Measurements from ENCODE around the gene ZNF76.
A peak's percentile ranks its signal among the peaks of the same experiment; 100 is the strongest.

The ZNF76 gene

GRCh38 chr6:35216851-35217811, 42.4 kb upstream of the ZNF76 start:
- no peak for TF ChIP-seq CTCF (IDR thresholded peaks at IDR 0.05; ENCODE audit: insufficient read depth, low read depth, low read length, missing control alignments)
- DNase-seq (ENCODE audit: low read depth), result no peak
- H3K4me3 ChIP-seq (ENCODE audit: low read length), result no peak overlapping the region

GRCh38 chr6:35218021-35218420, 41.5 kb upstream of the ZNF76 start:
- H3K4me3 ChIP-seq (ENCODE audit: low read length), result no peak overlapping the region
- TF ChIP-seq CTCF (IDR thresholded peaks at IDR 0.05; ENCODE audit: insufficient read depth, low read depth, low read length, missing control alignments), result no peak
- peak; percentile 46 for DNase-seq (ENCODE audit: low read depth)

DNA sequence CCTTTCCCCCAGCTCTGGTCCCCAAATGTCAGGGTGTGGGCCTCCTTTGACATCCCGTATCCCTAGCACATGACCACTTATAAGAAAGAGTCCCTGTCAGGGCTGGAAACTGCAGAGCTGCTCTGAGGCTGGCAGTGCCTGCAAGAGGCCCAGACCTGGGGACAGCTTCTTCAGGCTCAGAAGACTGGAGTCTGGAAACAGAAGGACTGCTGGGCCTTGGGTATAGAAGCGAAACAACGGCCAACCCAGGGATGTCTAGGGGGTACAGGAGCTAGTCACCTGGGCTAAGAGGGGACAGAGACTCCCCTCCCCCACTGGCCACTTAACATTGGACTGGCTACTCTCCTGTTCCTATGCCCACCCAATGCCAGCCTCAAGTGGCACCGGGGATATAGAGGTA, 41.1 kb upstream of the ZNF76 start:
- no peak for DNase-seq (ENCODE audit: low read depth)
- no peak for TF ChIP-seq CTCF (IDR thresholded peaks at IDR 0.05; ENCODE audit: insufficient read depth, low read depth, low read length, missing control alignments)
- no peak overlapping the region for H3K4me3 ChIP-seq (ENCODE audit: low read length)

DNA sequence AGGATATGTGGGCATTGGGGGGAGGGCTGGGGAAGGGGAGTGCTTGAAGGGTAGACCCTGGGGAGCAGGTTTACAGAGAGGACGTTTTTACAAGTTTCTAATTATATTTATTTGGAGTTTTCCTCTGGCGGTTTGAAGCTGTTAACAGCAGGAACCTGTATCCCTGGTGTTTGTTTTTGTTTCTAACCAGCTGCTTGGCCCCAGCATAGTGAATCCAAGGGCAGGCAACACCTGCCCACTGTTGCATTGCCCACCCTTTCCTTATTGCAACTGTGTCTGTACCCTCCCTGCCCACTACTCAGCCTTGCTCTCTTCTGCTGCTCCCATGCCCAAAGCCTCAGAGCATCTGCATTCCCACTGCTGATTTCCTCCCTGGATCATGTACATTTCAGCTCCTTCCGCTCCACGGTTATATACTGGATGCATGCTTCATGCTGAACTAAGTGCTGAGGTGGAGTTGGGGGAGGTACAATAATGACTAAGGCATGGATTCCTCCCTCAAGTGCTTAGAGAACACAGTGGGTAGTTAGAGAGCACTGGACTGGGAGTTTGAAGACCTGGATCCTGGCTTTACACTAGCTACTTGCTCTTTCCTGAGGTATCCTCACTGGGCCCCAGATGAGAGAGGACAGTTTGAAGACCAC, 39.7 kb upstream of the ZNF76 start:
- no peak overlapping the region for H3K4me3 ChIP-seq (ENCODE audit: low read length)
- DNase-seq (ENCODE audit: low read depth), result no peak
- no peak for TF ChIP-seq CTCF (IDR thresholded peaks at IDR 0.05; ENCODE audit: insufficient read depth, low read depth, low read length, missing control alignments)

- no peak for TF ChIP-seq CTCF (IDR thresholded peaks at IDR 0.05; ENCODE audit: insufficient read depth, low read depth, low read length, missing control alignments)
- H3K4me3 ChIP-seq (ENCODE audit: low read length), result no peak overlapping the region
- DNase-seq (ENCODE audit: low read depth), result no peak
Observed at GRCh38 chr6:35220711-35221110, 38.8 kb upstream of the ZNF76 start.

DNA sequence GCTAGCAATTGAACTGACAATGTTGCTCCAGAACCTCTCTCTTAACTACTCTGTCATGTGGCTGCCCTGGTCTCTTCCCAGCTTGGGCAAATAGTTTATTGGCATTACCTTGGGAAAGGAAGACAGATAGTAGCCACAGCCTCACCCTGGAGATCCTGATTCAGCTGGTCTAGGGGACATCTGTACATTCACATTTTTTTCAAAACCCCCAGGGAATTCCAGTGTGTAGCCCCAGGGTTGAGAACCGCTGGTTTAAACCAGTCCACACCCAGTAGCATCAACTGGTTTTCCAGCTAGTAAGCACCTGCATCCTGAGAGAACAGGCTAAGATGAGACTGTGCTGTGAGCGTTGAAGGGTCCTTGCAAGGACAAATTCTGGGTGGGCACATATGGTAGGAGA, 36.1 kb upstream of the ZNF76 start:
- TF ChIP-seq CTCF (IDR thresholded peaks at IDR 0.05; ENCODE audit: insufficient read depth, low read depth, low read length, missing control alignments), result no peak
- DNase-seq (ENCODE audit: low read depth), result no peak
- H3K4me3 ChIP-seq (ENCODE audit: low read length), result no peak overlapping the region
